A549 (cell line): ENCODE measurements around the gene UVRAG. TPM values are rescaled to one million over a fixed set of nuclear protein-coding genes. Genes with fewer than 3 reads are reported as not detected.

Source experiments
- ATAC-seq, 2 experiments: fragments of 200-7000 bp in 1 of 2; fragments of >200 bp in 1 of 2; cut with Nextera tagmentation in 1 of 2; cut with Tn5 transposase in 1 of 2; 3 replicates each; pipeline versions ENCODE4 v1.8.0 to v1.9.1; 2018 to 2020; ENCODE audit warnings: mild to moderate bottlenecking in 1 of 2, moderate library complexity in 1 of 2
- CTCF ChIA-PET: fragments of 300-600 bp; sonication (Branson Sonifier 250); formaldehyde crosslinking; extraction: SDS; loops from one replicate; lab custom pipeline; 2021; ENCODE audit warnings: antibody characterized with exemption, inconsistent platforms; lab: Yijun Ruan, JAX
- POLR2A ChIA-PET: fragments of 350-600 bp; formaldehyde crosslinking; extraction: SDS; loops from one replicate; lab custom pipeline; 2021; ENCODE audit warnings: antibody characterized with exemption, inconsistent platforms; lab: Yijun Ruan, JAX
- DNase-seq, 2 experiments: peaks; one replicate each; pipeline versions ENCODE4 v3.0.0 to v3.0.0-alpha.2; 2011 to 2016; ENCODE audit warnings: low read depth in 1 of 2, low spot score in 1 of 2
- FAIRE-seq: peaks from 2 replicates; lab custom pipeline; 2011; peaks lifted over from hg19 to GRCh38; lab: Jason Lieb, UNC
- H3K27ac ChIP-seq, 2 experiments: fragments of >200 bp; sonication (Bioruptor Twin); formaldehyde crosslinking; 3 replicates each; pipeline ENCODE4 v1.5.1; 2016 to 2017
- H3K4me1 ChIP-seq: fragments of >200 bp; sonication (Bioruptor Twin); formaldehyde crosslinking; 3 replicates; pipeline ENCODE4 v1.6.1; 2016
- H3K4me2 ChIP-seq: fragments of >200 bp; sonication (Bioruptor Twin); formaldehyde crosslinking; 3 replicates; pipeline ENCODE4 v1.6.1; 2016
- H3K4me3 ChIP-seq: fragments of >200 bp; sonication (Bioruptor Twin); formaldehyde crosslinking; 3 replicates; pipeline ENCODE4 v1.5.1; 2016
- H3K9me3 ChIP-seq: fragments of >200 bp; sonication (Bioruptor Twin); formaldehyde crosslinking; 3 replicates; pipeline ENCODE4 v1.6.1; 2016
- BHLHE40 ChIP-seq: IDR thresholded peaks from 2 replicates; pipeline ENCODE4 v1.6.1; 2012; ENCODE audit warnings: low read depth, low read length, inconsistent platforms
- CBX2 ChIP-seq: fragments of 200-600 bp; sonication (generic); IDR thresholded peaks from 2 replicates; pipeline ENCODE4 v1.6.1; 2016; ENCODE audit warnings: low read depth, mild to moderate bottlenecking, borderline replicate concordance
- CHD4 ChIP-seq: fragments of 200-600 bp; sonication (generic); IDR thresholded peaks from 2 replicates; pipeline ENCODE4 v1.6.1; 2016; ENCODE audit warnings: antibody characterized with exemption, mild to moderate bottlenecking, borderline replicate concordance
- EP300 ChIP-seq, 2 experiments: fragments of >200 bp; sonication (Bioruptor Twin); formaldehyde crosslinking; IDR thresholded peaks; 2 replicates in 1 of 2; 3 replicates in 1 of 2; pipeline ENCODE4 v1.6.1; 2016 to 2017
- FOXS1 ChIP-seq: fragments of 250-450 bp; sonication (Bioruptor Pico); IDR thresholded peaks from 2 replicates; pipeline ENCODE4 v1.5.0; 2020; ENCODE audit warnings: mild to moderate bottlenecking, moderate library complexity
- GATA3 ChIP-seq: IDR thresholded peaks from 2 replicates; pipeline ENCODE4 v1.6.1; 2012; ENCODE audit warnings: borderline replicate concordance
- HDAC2 ChIP-seq: fragments of 200-600 bp; sonication (generic); IDR thresholded peaks from 2 replicates; pipeline ENCODE4 v1.6.1; 2016
- HOXA7 ChIP-seq: fragments of 250-450 bp; sonication (Bioruptor Pico); IDR thresholded peaks from 2 replicates; pipeline ENCODE4 v1.5.0; 2020; ENCODE audit warnings: mild to moderate bottlenecking, moderate library complexity
- HOXB13 ChIP-seq: fragments of 250-450 bp; sonication (Bioruptor Pico); IDR thresholded peaks from 2 replicates; pipeline ENCODE4 v1.5.0; 2020; ENCODE audit warnings: low read depth, mild to moderate bottlenecking, moderate library complexity
- JUN ChIP-seq, 2 experiments: fragments of >200 bp; sonication (Bioruptor Twin); formaldehyde crosslinking; IDR thresholded peaks; 2 replicates in 1 of 2; 3 replicates in 1 of 2; pipeline ENCODE4 v1.6.1; 2016 to 2017
- JUNB ChIP-seq: fragments of >200 bp; sonication (Bioruptor Twin); formaldehyde crosslinking; IDR thresholded peaks from 2 replicates; pipeline ENCODE4 v1.6.1; 2016
- NFE2L2 ChIP-seq: fragments of 150-350 bp; conservative IDR thresholded peaks from 2 replicates; pipeline ENCODE4 v1.6.1; 2014; ENCODE audit warnings: low read length
- POLR2A ChIP-seq: IDR thresholded peaks from 2 replicates; pipeline ENCODE4 v1.6.1; 2012; ENCODE audit warnings: mild to moderate bottlenecking, low read length
- POLR2AphosphoS2 ChIP-seq: conservative IDR thresholded peaks from 2 replicates; pipeline ENCODE4 v1.6.1; 2012; ENCODE audit warnings: low read length, improper control_type of control experiment, inconsistent platforms
- RFX5 ChIP-seq: fragments of 450-650 bp; IDR thresholded peaks from 2 replicates; pipeline ENCODE4 v1.7.1; 2014; ENCODE audit warnings: antibody characterized with exemption, mild to moderate bottlenecking, moderate library complexity
- RNF2 ChIP-seq: fragments of 200-600 bp; sonication (generic); IDR thresholded peaks from 2 replicates; pipeline ENCODE4 v1.6.1; 2016; ENCODE audit warnings: low read depth, mild to moderate bottlenecking, antibody characterized with exemption, moderate library complexity, borderline replicate concordance
- ZC3H11A ChIP-seq: fragments of 450-650 bp; IDR thresholded peaks from 2 replicates; pipeline ENCODE4 v1.6.1; 2014; ENCODE audit warnings: antibody characterized with exemption, mild to moderate bottlenecking
- ZFP36 ChIP-seq: fragments of 450-650 bp; IDR thresholded peaks from 2 replicates; pipeline ENCODE4 v1.6.1; 2014; ENCODE audit warnings: borderline replicate concordance; ENCODE audit not compliant: partially characterized antibody
- ZSCAN20 ChIP-seq: fragments of 250-450 bp; sonication (Bioruptor Pico); IDR thresholded peaks from 2 replicates; pipeline ENCODE4 v1.8.0; 2022; ENCODE audit warnings: mild to moderate bottlenecking, moderate library complexity
- WGBS: methylation state at CpG from one replicate; pipeline ENCODE4 v1.1.6; 2017; ENCODE audit errors: missing lambda C conversion rate; 5-methylcytosine and 5-hydroxymethylcytosine counted together
- polyA plus RNA-seq, 4 experiments: library from polyadenylated mRNA; depleted of rRNA in 3 of 4; stranded (reverse); fragments of >200 nt; fragmentation: RNase III in 1 of 4; extraction: RNeasy Plus Mini Kit Qiagen cat#74134 plus additional on column Dnase treatment in 1 of 4; gene quantifications; 2 replicates in 3 of 4; 3 replicates in 1 of 4; pipeline ENCODE4 v1.2.3, GENCODE V29; 2011 to 2017
- TF ChIP-seq, protein P1 (sequence below): fragments of 250-450 bp; sonication (Bioruptor Pico); IDR thresholded peaks from 2 replicates; pipeline ENCODE4 v1.5.0; 2021; ENCODE audit warnings: mild to moderate bottlenecking, moderate library complexity, borderline replicate concordance
- TF ChIP-seq, protein P2 (sequence below): fragments of 450-650 bp; IDR thresholded peaks from 2 replicates; pipeline ENCODE4 v1.6.1; 2014; ENCODE audit warnings: antibody characterized with exemption
- TF ChIP-seq, protein P3 (sequence below): fragments of 200-600 bp; sonication (generic); IDR thresholded peaks from 2 replicates; pipeline ENCODE4 v1.6.1; 2016; ENCODE audit warnings: antibody characterized with exemption, mild to moderate bottlenecking, moderate library complexity

Gene UVRAG
- polyA plus RNA-seq, 2 of the 4 experiments (the other 2 are of a cell fraction): 6.1 to 14.1 TPM

DNA sequence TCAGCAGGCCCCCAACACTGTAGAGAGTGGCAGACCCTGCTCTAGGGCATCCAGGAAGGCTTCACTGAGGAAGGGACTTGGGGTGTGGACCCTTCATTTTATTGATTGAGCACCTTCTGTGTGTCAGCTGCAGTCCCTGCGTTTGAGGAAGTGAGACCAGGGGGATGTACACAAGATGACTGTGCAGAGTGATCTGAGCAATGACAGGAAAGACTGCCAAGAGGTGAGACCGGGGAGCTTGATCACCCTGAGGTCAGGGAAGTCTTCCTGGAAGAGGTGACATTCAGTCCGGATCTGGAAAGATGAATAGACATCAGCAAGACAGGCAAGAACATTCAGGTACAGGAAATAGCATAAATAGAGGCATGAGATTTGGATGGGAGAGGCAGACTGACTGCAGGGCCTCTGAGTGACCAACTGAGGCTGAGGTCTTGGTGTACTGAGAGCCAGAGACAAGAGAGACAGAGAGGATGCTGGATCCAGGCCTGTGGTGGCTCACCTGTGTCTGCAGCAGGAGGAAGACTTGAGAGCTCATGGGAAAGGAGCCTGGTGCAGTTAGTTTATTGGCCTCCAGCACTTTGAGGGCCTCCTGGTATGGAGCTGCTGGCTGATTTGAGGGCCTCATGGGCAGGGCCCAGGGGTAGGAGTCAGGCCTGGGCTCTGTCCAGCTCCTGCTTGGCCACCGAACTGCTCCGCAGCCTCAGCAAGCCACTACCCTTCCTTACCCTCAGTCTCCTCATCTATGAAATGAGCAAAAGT is 41.2 kb upstream of the UVRAG start:
- WGBS: 65% methylated on average over 5 of the region's 5 CpGs
- FAIRE-seq (no peak), ATAC-seq (no peak), DNase-seq (no peak)
- TF ChIP-seq HDAC2: no peak
- peak; percentile 12 for TF ChIP-seq ZFP36
- ChIA-PET POLR2A (no interaction called here), CTCF (interaction anchor here (0.7 to 1.4 kb wide), 2 partner anchors 15 to 25 kb away, joined by 3 read pairs; no protein-coding TSS in a partner anchor)
- no peaks in the 10 kb centered on the region for H3K9me3 ChIP-seq
- H3K4me3 ChIP-seq: no peak overlapping the region
- H3K27ac ChIP-seq: no peak overlapping the region
- H3K4me2 ChIP-seq: no peak overlapping the region
- H3K4me1 ChIP-seq: peaks cover 4% of the 10 kb centered on the region; the same call in 2 of the 3 replicates

DNA sequence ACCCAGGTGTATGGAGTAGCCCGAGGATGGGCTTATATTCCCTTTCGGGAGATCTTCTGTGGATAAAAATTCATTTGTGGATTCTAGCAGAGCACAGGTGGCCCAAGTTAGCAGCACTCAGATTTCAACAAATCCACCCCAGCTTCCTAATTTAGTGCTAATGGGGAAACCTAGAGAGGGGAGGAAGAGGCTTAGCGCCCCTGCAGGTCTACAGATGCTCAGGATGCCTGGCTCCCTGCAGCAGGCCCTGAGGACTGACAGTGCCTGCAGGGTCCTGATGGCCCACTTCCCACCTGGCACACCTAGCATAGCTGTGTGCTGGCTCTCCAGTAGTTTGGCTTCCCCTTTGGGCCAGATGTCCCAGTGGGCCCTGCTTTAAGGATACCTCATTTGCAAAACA is 40.0 kb upstream of the UVRAG start:
- FAIRE-seq: no peak
- ChIA-PET POLR2A (no interaction called here), CTCF (interaction anchor here (0.8 kb wide), 1 partner anchor 10 kb away, joined by 3 read pairs; no protein-coding TSS in a partner anchor)
- H3K4me3 ChIP-seq: no peak overlapping the region
- H3K27ac ChIP-seq: no peak overlapping the region
- WGBS: 87% methylated on average over 3 of the region's 3 CpGs
- H3K9me3 ChIP-seq: no peaks in the 10 kb centered on the region
- no peaks in the 10 kb centered on the region for H3K4me1 ChIP-seq
- no peak for ATAC-seq
- no peak for TF ChIP-seq GATA3
- no peak for TF ChIP-seq ZC3H11A
- TF ChIP-seq POLR2A: no peak
- no peak for TF ChIP-seq POLR2AphosphoS2
- TF ChIP-seq HOXB13 (CRISPR knock-in tag): no peak
- TF ChIP-seq RFX5: no peak
- TF ChIP-seq, protein P1, sequence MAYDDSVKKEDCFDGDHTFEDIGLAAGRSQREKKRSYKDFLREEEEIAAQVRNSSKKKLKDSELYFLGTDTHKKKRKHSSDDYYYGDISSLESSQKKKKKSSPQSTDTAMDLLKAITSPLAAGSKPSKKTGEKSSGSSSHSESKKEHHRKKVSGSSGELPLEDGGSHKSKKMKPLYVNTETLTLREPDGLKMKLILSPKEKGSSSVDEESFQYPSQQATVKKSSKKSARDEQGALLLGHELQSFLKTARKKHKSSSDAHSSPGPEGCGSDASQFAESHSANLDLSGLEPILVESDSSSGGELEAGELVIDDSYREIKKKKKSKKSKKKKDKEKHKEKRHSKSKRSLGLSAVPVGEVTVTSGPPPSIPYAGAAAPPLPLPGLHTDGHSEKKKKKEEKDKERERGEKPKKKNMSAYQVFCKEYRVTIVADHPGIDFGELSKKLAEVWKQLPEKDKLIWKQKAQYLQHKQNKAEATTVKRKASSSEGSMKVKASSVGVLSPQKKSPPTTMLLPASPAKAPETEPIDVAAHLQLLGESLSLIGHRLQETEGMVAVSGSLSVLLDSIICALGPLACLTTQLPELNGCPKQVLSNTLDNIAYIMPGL (CRISPR knock-in tag): no peak
- no peak for DNase-seq
- no peak overlapping the region for H3K4me2 ChIP-seq

DNA sequence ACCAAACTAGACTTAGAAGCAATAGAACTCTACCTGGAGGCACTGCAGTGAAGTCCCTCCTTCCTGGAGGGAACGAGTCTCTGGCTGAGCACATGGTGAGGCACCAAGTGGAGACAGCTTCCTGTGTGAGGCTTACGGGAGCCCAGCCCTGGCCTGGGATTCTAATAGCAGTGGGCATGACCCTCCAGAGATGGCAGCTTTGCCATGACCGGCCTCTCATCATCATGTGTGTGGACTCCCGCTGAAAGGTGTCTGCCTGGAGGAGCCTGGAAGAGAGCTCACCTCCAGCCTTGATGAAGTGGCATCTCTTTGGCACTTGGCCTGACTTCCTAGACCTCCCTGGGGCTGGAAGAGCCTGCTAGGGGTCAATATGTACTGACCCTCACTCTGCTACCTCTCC is 38.5 kb upstream of the UVRAG start:
- TF ChIP-seq, protein P2, sequence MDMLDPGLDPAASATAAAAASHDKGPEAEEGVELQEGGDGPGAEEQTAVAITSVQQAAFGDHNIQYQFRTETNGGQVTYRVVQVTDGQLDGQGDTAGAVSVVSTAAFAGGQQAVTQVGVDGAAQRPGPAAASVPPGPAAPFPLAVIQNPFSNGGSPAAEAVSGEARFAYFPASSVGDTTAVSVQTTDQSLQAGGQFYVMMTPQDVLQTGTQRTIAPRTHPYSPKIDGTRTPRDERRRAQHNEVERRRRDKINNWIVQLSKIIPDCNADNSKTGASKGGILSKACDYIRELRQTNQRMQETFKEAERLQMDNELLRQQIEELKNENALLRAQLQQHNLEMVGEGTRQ: no peak
- TF ChIP-seq ZSCAN20 (CRISPR knock-in tag) (no peak), FOXS1 (CRISPR knock-in tag) (no peak), HDAC2 (no peak), JUNB (no peak), CBX2 (no peak), RNF2 (no peak), CHD4 (no peak), JUN (IDR thresholded peaks at IDR 0.05) (no peak), NFE2L2 (no peak), BHLHE40 (no peak), EP300 (IDR thresholded peaks at IDR 0.05) (no peak), RFX5 (no peak), HOXA7 (no peak), ZFP36 (no peak)
- TF ChIP-seq, protein P3, sequence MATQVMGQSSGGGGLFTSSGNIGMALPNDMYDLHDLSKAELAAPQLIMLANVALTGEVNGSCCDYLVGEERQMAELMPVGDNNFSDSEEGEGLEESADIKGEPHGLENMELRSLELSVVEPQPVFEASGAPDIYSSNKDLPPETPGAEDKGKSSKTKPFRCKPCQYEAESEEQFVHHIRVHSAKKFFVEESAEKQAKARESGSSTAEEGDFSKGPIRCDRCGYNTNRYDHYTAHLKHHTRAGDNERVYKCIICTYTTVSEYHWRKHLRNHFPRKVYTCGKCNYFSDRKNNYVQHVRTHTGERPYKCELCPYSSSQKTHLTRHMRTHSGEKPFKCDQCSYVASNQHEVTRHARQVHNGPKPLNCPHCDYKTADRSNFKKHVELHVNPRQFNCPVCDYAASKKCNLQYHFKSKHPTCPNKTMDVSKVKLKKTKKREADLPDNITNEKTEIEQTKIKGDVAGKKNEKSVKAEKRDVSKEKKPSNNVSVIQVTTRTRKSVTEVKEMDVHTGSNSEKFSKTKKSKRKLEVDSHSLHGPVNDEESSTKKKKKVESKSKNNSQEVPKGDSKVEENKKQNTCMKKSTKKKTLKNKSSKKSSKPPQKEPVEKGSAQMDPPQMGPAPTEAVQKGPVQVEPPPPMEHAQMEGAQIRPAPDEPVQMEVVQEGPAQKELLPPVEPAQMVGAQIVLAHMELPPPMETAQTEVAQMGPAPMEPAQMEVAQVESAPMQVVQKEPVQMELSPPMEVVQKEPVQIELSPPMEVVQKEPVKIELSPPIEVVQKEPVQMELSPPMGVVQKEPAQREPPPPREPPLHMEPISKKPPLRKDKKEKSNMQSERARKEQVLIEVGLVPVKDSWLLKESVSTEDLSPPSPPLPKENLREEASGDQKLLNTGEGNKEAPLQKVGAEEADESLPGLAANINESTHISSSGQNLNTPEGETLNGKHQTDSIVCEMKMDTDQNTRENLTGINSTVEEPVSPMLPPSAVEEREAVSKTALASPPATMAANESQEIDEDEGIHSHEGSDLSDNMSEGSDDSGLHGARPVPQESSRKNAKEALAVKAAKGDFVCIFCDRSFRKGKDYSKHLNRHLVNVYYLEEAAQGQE: no peak
- TF ChIP-seq, protein P1 (CRISPR knock-in tag): no peak
- TF ChIP-seq, all 56 proteins: peak for 0
- no peak for DNase-seq
- WGBS: 82% methylated on average over 3 of the region's 4 CpGs
- ChIA-PET CTCF (interaction anchor here (1.3 to 1.5 kb wide), 2 partner anchors 11 to 25 kb away, joined by 4 read pairs; no protein-coding TSS in a partner anchor), POLR2A (no interaction called here)
- no peak for FAIRE-seq
- Histone ChIP-seq H3K27ac (no peak overlapping the region), H3K4me3 (no peak overlapping the region), H3K4me2 (no peak overlapping the region), H3K4me1 (no peaks in the 10 kb centered on the region), H3K9me3 (no peaks in the 10 kb centered on the region)
- ATAC-seq: no peak
